ENCODE data around the gene FOSL2.

FOSL2 gene

GRCh38 chr2:28360718-28361293 is 31.9 kb upstream of the FOSL2 start:
- H3K9ac ChIP-seq (ENCODE audit: low read length) = no peak overlapping the region
- H3K4me2 ChIP-seq (ENCODE audit: low read depth, low read length) = no peak overlapping the region
- no peaks in the 10 kb centered on the region for H3K79me2 ChIP-seq (ENCODE audit: low read length)
- no peaks in the 10 kb centered on the region for H4K20me1 ChIP-seq (ENCODE audit: insufficient read depth, low read length)
- no peak overlapping the region for H2AFZ ChIP-seq (ENCODE audit: low read length)
- H3K4me3 ChIP-seq (ENCODE audit: low read length) = no peak overlapping the region
- TF ChIP-seq EZH2phosphoT487 (IDR thresholded peaks at IDR 0.05; ENCODE audit: low read length) (no peak), CTCF (IDR thresholded peaks at IDR 0.05; ENCODE audit: low read length) (no peak), EZH2 (optimal IDR thresholded peaks at IDR 0.05; ENCODE audit: low read depth, low read length) (no peak)
- H3K9me3 ChIP-seq (replicated peaks; ENCODE audit: insufficient read depth, low read length) = no peaks in the 10 kb centered on the region
- H3K27ac ChIP-seq (ENCODE audit: low read length) = no peak overlapping the region
- H3K27me3 ChIP-seq (replicated peaks; ENCODE audit: insufficient read depth, low read length) = no peaks in the 10 kb centered on the region
- peaks cover 13% of the 10 kb centered on the region for H3K4me1 ChIP-seq (ENCODE audit: low read length)
- no peaks in the 10 kb centered on the region for H3K9me2 ChIP-seq (replicated peaks; ENCODE audit: insufficient read depth, low read length)
- H3F3A ChIP-seq (ENCODE audit: insufficient read depth, low read length) = peaks cover 10% of the 10 kb centered on the region
- no peak for DNase-seq
- H3K36me3 ChIP-seq (replicated peaks; ENCODE audit: insufficient read depth, low read length) = no peaks in the 10 kb centered on the region

- Histone ChIP-seq H3K4me1 (ENCODE audit: low read length) (peaks cover 13% of the 10 kb centered on the region), H3K9ac (ENCODE audit: low read length) (no peak overlapping the region), H3K4me3 (ENCODE audit: low read length) (no peak overlapping the region), H3K9me2 (replicated peaks; ENCODE audit: insufficient read depth, low read length) (no peaks in the 10 kb centered on the region), H3K27me3 (replicated peaks; ENCODE audit: insufficient read depth, low read length) (no peaks in the 10 kb centered on the region), H3K36me3 (replicated peaks; ENCODE audit: insufficient read depth, low read length) (no peaks in the 10 kb centered on the region), H3F3A (ENCODE audit: insufficient read depth, low read length) (peaks cover 10% of the 10 kb centered on the region), H3K4me2 (ENCODE audit: low read depth, low read length) (no peak overlapping the region), H4K20me1 (ENCODE audit: insufficient read depth, low read length) (no peaks in the 10 kb centered on the region), H3K79me2 (ENCODE audit: low read length) (no peaks in the 10 kb centered on the region), H3K27ac (ENCODE audit: low read length) (no peak overlapping the region), H2AFZ (ENCODE audit: low read length) (no peak overlapping the region), H3K9me3 (replicated peaks; ENCODE audit: insufficient read depth, low read length) (no peaks in the 10 kb centered on the region)
- DNase-seq = no peak
- no peak for TF ChIP-seq EZH2 (optimal IDR thresholded peaks at IDR 0.05; ENCODE audit: low read depth, low read length)
- TF ChIP-seq CTCF (IDR thresholded peaks at IDR 0.05; ENCODE audit: low read length) = no peak
- TF ChIP-seq EZH2phosphoT487 (IDR thresholded peaks at IDR 0.05; ENCODE audit: low read length) = no peak
These were observed 30.5 kb upstream of the FOSL2 start for GRCh38 chr2:28361991-28362710.

GRCh38 chr2:28362991-28363521 is 29.6 kb upstream of the FOSL2 start:
- Histone ChIP-seq H3K4me3 (ENCODE audit: low read length) (no peak overlapping the region), H3K27ac (ENCODE audit: low read length) (no peak overlapping the region), H4K20me1 (ENCODE audit: insufficient read depth, low read length) (no peaks in the 10 kb centered on the region), H3K9ac (ENCODE audit: low read length) (no peak overlapping the region), H3F3A (ENCODE audit: insufficient read depth, low read length) (peaks cover 10% of the 10 kb centered on the region), H3K36me3 (replicated peaks; ENCODE audit: insufficient read depth, low read length) (no peaks in the 10 kb centered on the region), H3K9me3 (replicated peaks; ENCODE audit: insufficient read depth, low read length) (no peaks in the 10 kb centered on the region), H3K4me2 (ENCODE audit: low read depth, low read length) (no peak overlapping the region), H3K79me2 (ENCODE audit: low read length) (no peaks in the 10 kb centered on the region), H3K4me1 (ENCODE audit: low read length) (peaks cover 13% of the 10 kb centered on the region), H2AFZ (ENCODE audit: low read length) (no peak overlapping the region), H3K27me3 (replicated peaks; ENCODE audit: insufficient read depth, low read length) (no peaks in the 10 kb centered on the region), H3K9me2 (replicated peaks; ENCODE audit: insufficient read depth, low read length) (no peaks in the 10 kb centered on the region)
- TF ChIP-seq EZH2 (optimal IDR thresholded peaks at IDR 0.05; ENCODE audit: low read depth, low read length) (no peak), CTCF (IDR thresholded peaks at IDR 0.05; ENCODE audit: low read length) (no peak), EZH2phosphoT487 (IDR thresholded peaks at IDR 0.05; ENCODE audit: low read length) (no peak)
- DNase-seq = no peak
